ENCODE results near the gene SAMD9L. TPM values are rescaled to one million over a fixed set of nuclear protein-coding genes. Genes with fewer than 3 reads are reported as not detected.

SAMD9L gene
- total and polyA plus RNA-seq, 4 donors, result 2.2 to 5.2 (median 3.8) TPM

DNA sequence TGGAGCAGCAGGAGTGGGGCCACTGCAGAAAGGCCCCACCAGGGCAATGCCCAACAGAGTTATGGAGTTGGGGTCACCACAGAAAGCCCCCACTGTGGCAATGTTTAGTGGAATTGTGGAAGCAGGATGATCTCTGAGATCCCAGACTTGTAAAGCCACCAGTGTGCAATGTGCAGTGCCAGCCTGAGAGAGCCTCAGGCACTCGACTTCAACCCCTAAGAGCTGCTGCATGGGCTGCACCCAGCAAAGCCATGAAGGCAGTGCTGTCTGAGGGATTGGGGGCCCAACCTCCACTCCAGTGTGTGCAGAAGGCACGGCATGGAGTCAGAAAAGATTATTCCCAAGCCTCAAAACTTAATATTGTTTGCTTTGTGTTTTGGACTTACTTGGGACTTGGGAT, 50.8 kb downstream of the SAMD9L start:
- no peak overlapping the region for H3K4me3 ChIP-seq (ENCODE audit: low read depth in 1 of 3, low read length in 3 of 3)
- H3K9ac ChIP-seq (ENCODE audit: low read depth in 1 of 2, low read length in 2 of 2), result no peak overlapping the region
- TF ChIP-seq, protein P1, sequence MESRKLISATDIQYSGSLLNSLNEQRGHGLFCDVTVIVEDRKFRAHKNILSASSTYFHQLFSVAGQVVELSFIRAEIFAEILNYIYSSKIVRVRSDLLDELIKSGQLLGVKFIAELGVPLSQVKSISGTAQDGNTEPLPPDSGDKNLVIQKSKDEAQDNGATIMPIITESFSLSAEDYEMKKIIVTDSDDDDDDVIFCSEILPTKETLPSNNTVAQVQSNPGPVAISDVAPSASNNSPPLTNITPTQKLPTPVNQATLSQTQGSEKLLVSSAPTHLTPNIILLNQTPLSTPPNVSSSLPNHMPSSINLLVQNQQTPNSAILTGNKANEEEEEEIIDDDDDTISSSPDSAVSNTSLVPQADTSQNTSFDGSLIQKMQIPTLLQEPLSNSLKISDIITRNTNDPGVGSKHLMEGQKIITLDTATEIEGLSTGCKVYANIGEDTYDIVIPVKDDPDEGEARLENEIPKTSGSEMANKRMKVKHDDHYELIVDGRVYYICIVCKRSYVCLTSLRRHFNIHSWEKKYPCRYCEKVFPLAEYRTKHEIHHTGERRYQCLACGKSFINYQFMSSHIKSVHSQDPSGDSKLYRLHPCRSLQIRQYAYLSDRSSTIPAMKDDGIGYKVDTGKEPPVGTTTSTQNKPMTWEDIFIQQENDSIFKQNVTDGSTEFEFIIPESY (IDR thresholded peaks at IDR 0.05), result no peak
- TF ChIP-seq HNF4A (conservative IDR thresholded peaks at IDR 0.05), result no peak
- TF ChIP-seq RXRA (IDR thresholded peaks at IDR 0.05), result no peak
- TF ChIP-seq RAD21 (IDR thresholded peaks at IDR 0.05), result no peak
- TF ChIP-seq, protein P2, sequence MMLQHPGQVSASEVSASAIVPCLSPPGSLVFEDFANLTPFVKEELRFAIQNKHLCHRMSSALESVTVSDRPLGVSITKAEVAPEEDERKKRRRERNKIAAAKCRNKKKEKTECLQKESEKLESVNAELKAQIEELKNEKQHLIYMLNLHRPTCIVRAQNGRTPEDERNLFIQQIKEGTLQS (IDR thresholded peaks at IDR 0.05), result no peak
- no peak for TF ChIP-seq FOXA1 (IDR thresholded peaks at IDR 0.05)
- no peak for TF ChIP-seq EGR1 (IDR thresholded peaks at IDR 0.05; ENCODE audit: low read depth in 2 of 2)
- TF ChIP-seq YY1 (IDR thresholded peaks at IDR 0.05), result no peak
- no peak for TF ChIP-seq HNF4G (IDR thresholded peaks at IDR 0.05)
- no peak for TF ChIP-seq GABPA (IDR thresholded peaks at IDR 0.05 in 1 of 2, conservative IDR thresholded peaks at IDR 0.05 in 1 of 2)
- TF ChIP-seq TAF1 (conservative IDR thresholded peaks at IDR 0.05), result no peak
- TF ChIP-seq, protein P3, sequence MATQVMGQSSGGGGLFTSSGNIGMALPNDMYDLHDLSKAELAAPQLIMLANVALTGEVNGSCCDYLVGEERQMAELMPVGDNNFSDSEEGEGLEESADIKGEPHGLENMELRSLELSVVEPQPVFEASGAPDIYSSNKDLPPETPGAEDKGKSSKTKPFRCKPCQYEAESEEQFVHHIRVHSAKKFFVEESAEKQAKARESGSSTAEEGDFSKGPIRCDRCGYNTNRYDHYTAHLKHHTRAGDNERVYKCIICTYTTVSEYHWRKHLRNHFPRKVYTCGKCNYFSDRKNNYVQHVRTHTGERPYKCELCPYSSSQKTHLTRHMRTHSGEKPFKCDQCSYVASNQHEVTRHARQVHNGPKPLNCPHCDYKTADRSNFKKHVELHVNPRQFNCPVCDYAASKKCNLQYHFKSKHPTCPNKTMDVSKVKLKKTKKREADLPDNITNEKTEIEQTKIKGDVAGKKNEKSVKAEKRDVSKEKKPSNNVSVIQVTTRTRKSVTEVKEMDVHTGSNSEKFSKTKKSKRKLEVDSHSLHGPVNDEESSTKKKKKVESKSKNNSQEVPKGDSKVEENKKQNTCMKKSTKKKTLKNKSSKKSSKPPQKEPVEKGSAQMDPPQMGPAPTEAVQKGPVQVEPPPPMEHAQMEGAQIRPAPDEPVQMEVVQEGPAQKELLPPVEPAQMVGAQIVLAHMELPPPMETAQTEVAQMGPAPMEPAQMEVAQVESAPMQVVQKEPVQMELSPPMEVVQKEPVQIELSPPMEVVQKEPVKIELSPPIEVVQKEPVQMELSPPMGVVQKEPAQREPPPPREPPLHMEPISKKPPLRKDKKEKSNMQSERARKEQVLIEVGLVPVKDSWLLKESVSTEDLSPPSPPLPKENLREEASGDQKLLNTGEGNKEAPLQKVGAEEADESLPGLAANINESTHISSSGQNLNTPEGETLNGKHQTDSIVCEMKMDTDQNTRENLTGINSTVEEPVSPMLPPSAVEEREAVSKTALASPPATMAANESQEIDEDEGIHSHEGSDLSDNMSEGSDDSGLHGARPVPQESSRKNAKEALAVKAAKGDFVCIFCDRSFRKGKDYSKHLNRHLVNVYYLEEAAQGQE (IDR thresholded peaks at IDR 0.05), result no peak
- TF ChIP-seq SP1 (IDR thresholded peaks at IDR 0.05), result no peak
- TF ChIP-seq, protein P4, sequence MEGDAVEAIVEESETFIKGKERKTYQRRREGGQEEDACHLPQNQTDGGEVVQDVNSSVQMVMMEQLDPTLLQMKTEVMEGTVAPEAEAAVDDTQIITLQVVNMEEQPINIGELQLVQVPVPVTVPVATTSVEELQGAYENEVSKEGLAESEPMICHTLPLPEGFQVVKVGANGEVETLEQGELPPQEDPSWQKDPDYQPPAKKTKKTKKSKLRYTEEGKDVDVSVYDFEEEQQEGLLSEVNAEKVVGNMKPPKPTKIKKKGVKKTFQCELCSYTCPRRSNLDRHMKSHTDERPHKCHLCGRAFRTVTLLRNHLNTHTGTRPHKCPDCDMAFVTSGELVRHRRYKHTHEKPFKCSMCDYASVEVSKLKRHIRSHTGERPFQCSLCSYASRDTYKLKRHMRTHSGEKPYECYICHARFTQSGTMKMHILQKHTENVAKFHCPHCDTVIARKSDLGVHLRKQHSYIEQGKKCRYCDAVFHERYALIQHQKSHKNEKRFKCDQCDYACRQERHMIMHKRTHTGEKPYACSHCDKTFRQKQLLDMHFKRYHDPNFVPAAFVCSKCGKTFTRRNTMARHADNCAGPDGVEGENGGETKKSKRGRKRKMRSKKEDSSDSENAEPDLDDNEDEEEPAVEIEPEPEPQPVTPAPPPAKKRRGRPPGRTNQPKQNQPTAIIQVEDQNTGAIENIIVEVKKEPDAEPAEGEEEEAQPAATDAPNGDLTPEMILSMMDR (IDR thresholded peaks at IDR 0.05; ENCODE audit: low read depth, low read length, missing input control), result no peak
- no peak for TF ChIP-seq FOXA2 (IDR thresholded peaks at IDR 0.05)
- TF ChIP-seq NR2F2 (IDR thresholded peaks at IDR 0.05), result no peak
- WGBS, result 73% methylated on average over 2 of the region's 2 CpGs
- no peak overlapping the region for H3K27ac ChIP-seq (ENCODE audit: low read depth in 1 of 2, low read length in 2 of 2)
- no peak for DNase-seq (ENCODE audit: low spot score)
- H3K36me3 ChIP-seq (ENCODE audit: control insufficient read depth in 4 of 4, insufficient read depth in 3 of 4, low read depth in 1 of 4, low read length in 3 of 4), result no peaks in the 10 kb centered on the region
- H3K9me3 ChIP-seq (ENCODE audit: control insufficient read depth in 4 of 4, low read length in 3 of 4), result peaks cover 4 to 21% (median 19%) of the 10 kb centered on the region in 4 donors
- H3K27me3 ChIP-seq (ENCODE audit: control insufficient read depth in 4 of 4, insufficient read depth in 4 of 4, low read length in 3 of 4), result peaks cover 0 to 2% (median 0%) of the 10 kb centered on the region in 4 donors
- no peaks in the 10 kb centered on the region for H3K4me1 ChIP-seq (ENCODE audit: control insufficient read depth in 4 of 4, insufficient read depth in 4 of 4, low read length in 3 of 4)
